GM10248 (cell line): ENCODE results near the gene STAG1.
"Not testable (repeated sequence)": the region's sequence is repeated elsewhere in the genome, so short reads cannot be mapped to it uniquely, and the experiment has no call there.

Source experiments
- CTCF ChIA-PET: fragments of 300-600 bp; sonication (Branson Sonifier 250); formaldehyde crosslinking; extraction: SDS; loops from one replicate; lab custom pipeline; 2021; ENCODE audit warnings: antibody characterized with exemption; lab: Yijun Ruan, JAX
- POLR2A ChIA-PET: fragments of 350-650 bp; sonication (Branson Sonifier 250); formaldehyde crosslinking; extraction: SDS; loops from one replicate; lab custom pipeline; 2020; ENCODE audit warnings: antibody characterized with exemption; lab: Yijun Ruan, JAX
- DNase-seq: peaks from one replicate; pipeline ENCODE4 v3.0.0; 2012; ENCODE audit errors: extremely low spot score
- CTCF ChIP-seq: IDR thresholded peaks from 2 replicates; pipeline ENCODE4 v1.5.1; 2012; ENCODE audit warnings: mild to moderate bottlenecking, low read depth; ENCODE audit errors: extremely low read depth, missing control alignments, control extremely low read depth

STAG1 gene

DNA sequence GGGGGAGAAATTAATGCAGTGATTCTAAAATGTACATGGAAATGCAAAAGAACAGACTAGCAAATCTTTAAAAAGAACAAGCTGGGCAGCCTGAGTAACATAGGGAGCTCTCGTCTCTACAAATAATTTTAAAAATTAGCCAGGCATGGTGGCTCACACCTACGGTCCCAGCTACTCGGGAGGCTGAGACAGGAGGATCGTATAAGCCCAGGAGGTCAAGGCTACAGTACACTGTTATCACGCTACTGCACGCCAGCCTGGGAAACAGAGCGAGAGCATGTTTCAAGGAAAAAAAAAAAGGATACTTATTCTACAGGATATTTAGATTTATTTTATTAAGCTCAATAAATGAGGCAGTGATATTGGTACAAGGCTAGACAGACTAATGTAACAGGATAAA, 40.9 kb downstream of the STAG1 start:
- ChIA-PET CTCF (interaction anchor here (1.2 kb wide), 1 partner anchor 303 kb away, joined by 5 read pairs; no protein-coding TSS in a partner anchor), POLR2A (no interaction called here)
- TF ChIP-seq CTCF = no peak
- no peak for DNase-seq

GRCh38 chr3:136709775-136710174, 42.4 kb downstream of the STAG1 start:
- POLR2A ChIA-PET, CTCF ChIA-PET, DNase-seq: not testable (repeated sequence)

GRCh38 chr3:136708333-136708985, 43.7 kb downstream of the STAG1 start:
- ChIA-PET CTCF (interaction anchor here (0.7 kb wide), 1 partner anchor 22 kb away, joined by 3 read pairs; no protein-coding TSS in a partner anchor), POLR2A (no interaction called here)
- no peak for TF ChIP-seq CTCF
- DNase-seq = no peak

- ChIA-PET CTCF (interaction anchor here (0.6 to 1.6 kb wide), 8 partner anchors 10 to 310 kb away, joined by 3 to 8 read pairs (median 4); partner anchors contain the start of gene STAG1), POLR2A (no interaction called here)
- TF ChIP-seq CTCF = no peak
- DNase-seq = no peak
Measured at GRCh38 chr3:136703429-136703828, 48.7 kb downstream of the STAG1 start.

DNA sequence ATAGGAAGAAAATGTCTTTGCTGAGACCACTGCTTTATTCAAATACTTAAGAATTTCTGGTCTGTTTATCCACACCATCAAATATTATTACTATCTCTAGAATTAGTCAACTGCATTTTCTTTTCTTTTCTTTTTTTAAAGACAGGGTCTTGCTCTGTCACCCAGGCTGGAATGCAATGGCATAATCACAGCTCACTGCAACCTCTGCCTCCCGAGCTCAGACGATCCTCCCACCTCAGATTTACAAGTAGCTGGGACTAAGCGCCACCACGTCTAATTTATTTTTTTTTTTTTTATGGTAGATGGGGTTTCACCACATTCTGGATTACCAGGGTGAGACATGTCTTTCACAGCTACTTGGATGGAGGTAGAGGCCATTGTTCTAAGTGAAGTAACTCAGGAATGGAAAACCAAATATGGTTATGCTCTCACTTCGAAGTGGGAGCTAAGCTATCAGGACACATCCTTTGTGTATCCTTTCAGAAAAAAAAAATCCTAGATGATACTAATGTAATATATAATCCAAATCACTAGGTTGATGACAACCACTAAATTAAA, 52.8 kb downstream of the STAG1 start:
- ChIA-PET CTCF (no interaction called here), POLR2A (no interaction called here)
- no peak for DNase-seq
- TF ChIP-seq CTCF = no peak

GRCh38 chr3:136698361-136698760, 53.8 kb downstream of the STAG1 start:
- no peak for DNase-seq
- CTCF ChIA-PET = interaction anchor here (1.2 kb wide), 1 partner anchor 17 kb away, joined by 3 read pairs; no protein-coding TSS in a partner anchor
- TF ChIP-seq CTCF = no peak
- POLR2A ChIA-PET = no interaction called here

- POLR2A ChIA-PET = no interaction called here
- CTCF ChIA-PET = no interaction called here
- no peak for DNase-seq
- no peak for TF ChIP-seq CTCF
Measured at GRCh38 chr3:136696797-136697196, 55.4 kb downstream of the STAG1 start.
